GM23338 (cell line): Measurements from ENCODE around the gene MGAT5. TPM values are rescaled to one million over a fixed set of nuclear protein-coding genes. Genes with fewer than 3 reads are reported as not detected.

Source experiments
- ATAC-seq: fragments of 200-7000 bp; cut with Tn5 transposase; 3 replicates; pipeline ENCODE4 v1.9.1; 2020
- DNase-seq: peaks from one replicate; pipeline ENCODE4 v3.0.0-alpha.2; 2015; ENCODE audit warnings: low spot score
- H2AFZ ChIP-seq: fragments of 200-600 bp; sonication (generic); 2 replicates; pipeline ENCODE4 v1.8.0; 2016; ENCODE audit warnings: antibody characterized with exemption, mild to moderate bottlenecking, moderate library complexity
- H3F3A ChIP-seq: fragments of 200-600 bp; sonication (generic); replicated peaks from 2 replicates; pipeline ENCODE4 v1.8.0; 2017; ENCODE audit warnings: antibody characterized with exemption, mixed run types, low read depth
- H3K27ac ChIP-seq: fragments of 200-600 bp; sonication (generic); 2 replicates; pipeline ENCODE4 v1.6.1; 2016; ENCODE audit warnings: low read depth
- H3K27me3 ChIP-seq: fragments of 200-600 bp; sonication (generic); 2 replicates; pipeline ENCODE4 v1.8.0; 2016; ENCODE audit warnings: mild to moderate bottlenecking, mixed run types, moderate library complexity; ENCODE audit not compliant: insufficient read depth
- H3K36me3 ChIP-seq: fragments of 200-600 bp; sonication (generic); 2 replicates; pipeline ENCODE4 v1.8.0; 2016; ENCODE audit warnings: mild to moderate bottlenecking; ENCODE audit not compliant: insufficient read depth
- H3K4me1 ChIP-seq: fragments of 200-600 bp; sonication (generic); 2 replicates; pipeline ENCODE4 v1.8.0; 2016; ENCODE audit warnings: mild to moderate bottlenecking, moderate library complexity; ENCODE audit not compliant: insufficient read depth
- H3K4me2 ChIP-seq: fragments of 200-600 bp; sonication (generic); 2 replicates; pipeline ENCODE4 v1.7.1; 2017; ENCODE audit warnings: mixed run types
- H3K4me3 ChIP-seq: fragments of 200-600 bp; sonication (generic); 2 replicates; pipeline ENCODE4 v1.6.1; 2016; ENCODE audit warnings: mixed run types
- H3K79me2 ChIP-seq: fragments of 200-600 bp; sonication (generic); replicated peaks from 2 replicates; pipeline ENCODE4 v1.8.0; 2017; ENCODE audit warnings: mild to moderate bottlenecking; ENCODE audit not compliant: insufficient read depth
- H3K9me2 ChIP-seq: fragments of 200-600 bp; sonication (generic); 2 replicates; pipeline ENCODE4 v1.8.0; 2017; ENCODE audit not compliant: insufficient read depth
- H4K20me1 ChIP-seq: fragments of 200-600 bp; sonication (generic); replicated peaks from 2 replicates; pipeline ENCODE4 v1.8.0; 2017; ENCODE audit warnings: mild to moderate bottlenecking; ENCODE audit not compliant: insufficient read depth
- H3K27ac Mint-ChIP-seq: 2 replicates; pipeline ENCODE4 v1.8.0; 2020; ENCODE audit warnings: inconsistent platforms, mild to moderate bottlenecking, moderate library complexity, mixed read lengths
- H3K27me3 Mint-ChIP-seq: 3 replicates; pipeline ENCODE4 v1.8.0; 2022; ENCODE audit warnings: low read depth, mild to moderate bottlenecking, moderate library complexity, mixed read lengths, inconsistent platforms; ENCODE audit not compliant: insufficient read depth, poor library complexity
- H3K36me3 Mint-ChIP-seq: 3 replicates; pipeline ENCODE4 v1.8.0; 2021; ENCODE audit warnings: low read depth, mild to moderate bottlenecking, inconsistent platforms, moderate library complexity, mixed read lengths
- H3K4me1 Mint-ChIP-seq: 3 replicates; pipeline ENCODE4 v1.8.0; 2020; ENCODE audit warnings: mild to moderate bottlenecking, inconsistent platforms, mixed read lengths
- H3K4me3 Mint-ChIP-seq: 3 replicates; pipeline ENCODE4 v1.8.0; 2021; ENCODE audit warnings: moderate library complexity, mild to moderate bottlenecking, inconsistent platforms, mixed read lengths
- H3K9me3 Mint-ChIP-seq: 3 replicates; pipeline ENCODE4 v1.8.0; 2020; ENCODE audit warnings: moderate library complexity, mild to moderate bottlenecking, inconsistent platforms, mixed read lengths
- CREB1 ChIP-seq: fragments of 250-450 bp; sonication (Bioruptor Pico); IDR thresholded peaks from 2 replicates; pipeline ENCODE4 v1.5.0; 2020; ENCODE audit warnings: low read depth, mild to moderate bottlenecking, moderate library complexity
- CTCF ChIP-seq, 2 experiments: fragments of 200-600 bp in 1 of 2; sonication (generic) in 1 of 2; conservative IDR thresholded peaks; 2 replicates each; pipeline versions ENCODE4 v1.5.1 to v1.6.1; 2016 to 2017; ENCODE audit warnings: antibody characterized with exemption in 2 of 2, low read depth in 2 of 2, mild to moderate bottlenecking in 2 of 2, moderate library complexity in 1 of 2
- ETS1 ChIP-seq: IDR thresholded peaks from 2 replicates; pipeline ENCODE4 v1.6.1; 2016; ENCODE audit warnings: antibody characterized with exemption
- EZH2 ChIP-seq: fragments of 200-600 bp; sonication (generic); IDR thresholded peaks from one replicate; pipeline ENCODE4 v1.8.0; 2017; ENCODE audit warnings: antibody characterized with exemption, mild to moderate bottlenecking, low read depth; ENCODE audit not compliant: unreplicated experiment
- EZH2phosphoT487 ChIP-seq: fragments of 200-600 bp; sonication (generic); IDR thresholded peaks from one replicate; pipeline ENCODE4 v1.8.1; 2018; ENCODE audit warnings: antibody characterized with exemption; ENCODE audit not compliant: unreplicated experiment
- JUNB ChIP-seq: IDR thresholded peaks from one replicate; pipeline ENCODE4 v1.6.1; 2016; ENCODE audit warnings: antibody characterized with exemption; ENCODE audit not compliant: unreplicated experiment
- NANOG ChIP-seq: IDR thresholded peaks from 2 replicates; pipeline ENCODE4 v1.6.1; 2016; ENCODE audit warnings: antibody characterized with exemption, borderline replicate concordance
- POLR2AphosphoS5 ChIP-seq: IDR thresholded peaks from 2 replicates; pipeline ENCODE4 v1.6.1; 2016; ENCODE audit warnings: antibody characterized with exemption, low read depth
- REST ChIP-seq: IDR thresholded peaks from one replicate; pipeline ENCODE4 v1.6.1; 2018; ENCODE audit warnings: antibody characterized with exemption; ENCODE audit not compliant: unreplicated experiment
- STAT1 ChIP-seq: IDR thresholded peaks from one replicate; pipeline ENCODE4 v1.6.1; 2016; ENCODE audit warnings: antibody characterized with exemption; ENCODE audit not compliant: unreplicated experiment
- ZNF114 ChIP-seq: fragments of 250-450 bp; sonication (Bioruptor Pico); IDR thresholded peaks from 2 replicates; pipeline ENCODE4 v1.5.0; 2020; ENCODE audit warnings: mild to moderate bottlenecking, moderate library complexity
- ZNF331 ChIP-seq: fragments of 250-450 bp; sonication (Bioruptor Pico); IDR thresholded peaks from 2 replicates; pipeline ENCODE4 v1.5.0; 2020; ENCODE audit warnings: low read depth, mild to moderate bottlenecking, moderate library complexity
- ZNF462 ChIP-seq: fragments of 250-450 bp; sonication (Bioruptor Pico); IDR thresholded peaks from 2 replicates; pipeline ENCODE4 v1.5.0; 2020; ENCODE audit warnings: mild to moderate bottlenecking, moderate library complexity
- polyA plus RNA-seq: library from polyadenylated mRNA; unstranded; fragments of >200 nt; fragmentation: Nextera tagmentation; extraction: Ambion mirVana; gene quantifications from 2 replicates; pipeline ENCODE4 v1.2.1, GENCODE V29; 2016
- total RNA-seq: library from RNA; depleted of rRNA; stranded (reverse); fragments of >200 nt; shearing (Covaris generic); gene quantifications from 2 replicates; pipeline ENCODE4 v1.2.3, GENCODE V29; 2014

The MGAT5 gene
- total and polyA plus RNA-seq, 2 experiments from 2014 or later: 4.6 to 27.6 TPM

GRCh38 chr2:134341476-134341875, 87.6 kb downstream of the MGAT5 start:
- H3K27ac Mint-ChIP-seq: no peak overlapping the region
- no peak overlapping the region for H3K4me3 ChIP-seq
- no peak for DNase-seq

More at GRCh38 chr2:134341476-134341875, 87.6 kb downstream of the MGAT5 start:
- Mint-ChIP-seq H3K27me3 (no peaks in the 10 kb centered on the region), H3K36me3 (no peaks in the 10 kb centered on the region), H3K4me1 (no peaks in the 10 kb centered on the region), H3K4me3 (no peak overlapping the region), H3K9me3 (no peaks in the 10 kb centered on the region)
- no peaks in the 10 kb centered on the region for H3K9me2 ChIP-seq
- H3K27ac ChIP-seq: no peak overlapping the region
- no peaks in the 10 kb centered on the region for H3K27me3 ChIP-seq
- H3K4me2 ChIP-seq: no peak overlapping the region
- H3K79me2 ChIP-seq: no peaks in the 10 kb centered on the region
- no peaks in the 10 kb centered on the region for H3K4me1 ChIP-seq
- no peak for ATAC-seq
- no peaks in the 10 kb centered on the region for H3F3A ChIP-seq
- TF ChIP-seq CTCF (conservative IDR thresholded peaks at IDR 0.05; ENCODE audit: low read depth in 2 of 2) (no peak), ZNF331 (CRISPR knock-in tag) (no peak), POLR2AphosphoS5 (no peak), STAT1 (no peak), ZNF462 (CRISPR knock-in tag) (no peak), JUNB (no peak), EZH2phosphoT487 (no peak), ETS1 (no peak), REST (no peak), NANOG (no peak), CREB1 (CRISPR knock-in tag) (no peak), EZH2 (no peak), ZNF114 (no peak)
- H3K36me3 ChIP-seq: no peaks in the 10 kb centered on the region
- peaks cover 5% of the 10 kb centered on the region; the same call in 1 of the 2 replicates for H4K20me1 ChIP-seq
- H2AFZ ChIP-seq: no peak overlapping the region
